Gastrocnemius medialis (tissue), 4 donors: Measurements from ENCODE around the gene PECR.

Experiments
- POLR2A ChIP-seq, 2 donors: fragments of 450-650 bp; IDR thresholded peaks; one replicate each; pipeline ENCODE4 v1.6.1; 2017; ENCODE audit warnings: antibody characterized with exemption in 2 of 2, mild to moderate bottlenecking in 2 of 2, moderate library complexity in 2 of 2
- TF ChIP-seq, protein P1 (sequence below), 5 experiments: fragments of 450-650 bp in 3 of 5; fragments of 200-600 bp in 2 of 5; sonication (generic) in 2 of 5; IDR thresholded peaks in 4 of 5; conservative IDR thresholded peaks in 1 of 5; 1 replicate in 4 of 5; 2 replicates in 1 of 5; pipeline ENCODE4 v1.5.1; 2016 to 2019; ENCODE audit warnings: antibody characterized with exemption in 5 of 5, mild to moderate bottlenecking in 3 of 5, moderate library complexity in 3 of 5

DNA sequence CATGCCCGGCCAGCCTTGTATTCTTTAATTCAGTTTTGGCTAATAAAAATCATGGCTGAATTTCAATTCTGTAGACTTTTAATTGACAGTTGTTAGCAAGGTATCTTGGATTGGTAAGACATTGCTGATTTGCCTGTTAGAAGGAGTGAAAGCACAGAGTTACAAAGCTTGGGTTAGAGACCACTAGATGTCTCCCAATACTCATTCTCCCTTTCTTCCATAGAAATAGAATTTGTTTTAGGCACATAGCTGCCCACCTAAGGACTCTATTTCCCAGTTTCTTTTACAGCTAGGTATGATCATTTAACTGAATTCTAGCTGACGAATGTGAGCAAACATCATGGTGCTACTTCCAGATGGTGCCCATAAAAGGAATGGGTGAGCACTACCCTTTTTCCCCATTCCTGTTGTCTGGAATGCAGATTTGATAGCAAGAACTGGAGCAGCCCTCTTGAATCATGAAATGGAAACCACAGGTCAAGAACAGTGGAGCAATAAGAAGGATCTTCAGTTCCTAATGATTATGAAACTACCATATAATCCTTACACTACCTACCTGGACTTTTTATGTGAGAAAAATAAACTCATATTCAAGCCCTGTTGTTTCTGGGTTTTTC lies 17.5 kb downstream of the PECR start:
- TF ChIP-seq, protein P1, sequence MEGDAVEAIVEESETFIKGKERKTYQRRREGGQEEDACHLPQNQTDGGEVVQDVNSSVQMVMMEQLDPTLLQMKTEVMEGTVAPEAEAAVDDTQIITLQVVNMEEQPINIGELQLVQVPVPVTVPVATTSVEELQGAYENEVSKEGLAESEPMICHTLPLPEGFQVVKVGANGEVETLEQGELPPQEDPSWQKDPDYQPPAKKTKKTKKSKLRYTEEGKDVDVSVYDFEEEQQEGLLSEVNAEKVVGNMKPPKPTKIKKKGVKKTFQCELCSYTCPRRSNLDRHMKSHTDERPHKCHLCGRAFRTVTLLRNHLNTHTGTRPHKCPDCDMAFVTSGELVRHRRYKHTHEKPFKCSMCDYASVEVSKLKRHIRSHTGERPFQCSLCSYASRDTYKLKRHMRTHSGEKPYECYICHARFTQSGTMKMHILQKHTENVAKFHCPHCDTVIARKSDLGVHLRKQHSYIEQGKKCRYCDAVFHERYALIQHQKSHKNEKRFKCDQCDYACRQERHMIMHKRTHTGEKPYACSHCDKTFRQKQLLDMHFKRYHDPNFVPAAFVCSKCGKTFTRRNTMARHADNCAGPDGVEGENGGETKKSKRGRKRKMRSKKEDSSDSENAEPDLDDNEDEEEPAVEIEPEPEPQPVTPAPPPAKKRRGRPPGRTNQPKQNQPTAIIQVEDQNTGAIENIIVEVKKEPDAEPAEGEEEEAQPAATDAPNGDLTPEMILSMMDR (IDR thresholded peaks at IDR 0.05 in 4 of 5, conservative IDR thresholded peaks at IDR 0.05 in 1 of 5), result no peak
- no peak for TF ChIP-seq POLR2A (IDR thresholded peaks at IDR 0.05)
